NCI-H524 (cell line): ENCODE data around the gene BBS4.
"Not testable (repeated sequence)": the region's sequence is repeated elsewhere in the genome, so short reads cannot be mapped to it uniquely, and the experiment has no call there.

Experiments
- DNase-seq, 2 experiments: peaks; one replicate each; lab custom pipeline; 2025; lab: John Stamatoyannopoulos, UW

Gene BBS4

DNA sequence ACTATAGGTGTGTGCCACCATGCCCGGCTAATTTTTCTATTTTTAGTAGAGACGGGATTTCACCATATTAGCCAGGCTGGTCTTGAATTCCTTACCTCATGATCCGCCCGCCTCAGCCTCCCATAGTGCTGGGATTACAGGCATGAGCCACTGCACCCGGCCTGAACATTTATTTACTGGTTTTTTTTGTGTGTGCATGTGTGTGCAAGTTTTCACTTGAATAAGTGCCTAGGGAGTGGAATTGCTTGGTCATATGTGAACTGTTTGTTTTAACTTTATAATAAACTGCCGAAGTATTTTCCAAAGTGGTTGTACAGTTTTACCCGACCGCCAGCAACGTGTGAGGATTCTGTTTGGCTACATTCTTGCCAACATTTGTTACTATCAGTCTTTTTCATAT is 14.1 kb downstream of the BBS4 start:
- no peak for DNase-seq

DNA sequence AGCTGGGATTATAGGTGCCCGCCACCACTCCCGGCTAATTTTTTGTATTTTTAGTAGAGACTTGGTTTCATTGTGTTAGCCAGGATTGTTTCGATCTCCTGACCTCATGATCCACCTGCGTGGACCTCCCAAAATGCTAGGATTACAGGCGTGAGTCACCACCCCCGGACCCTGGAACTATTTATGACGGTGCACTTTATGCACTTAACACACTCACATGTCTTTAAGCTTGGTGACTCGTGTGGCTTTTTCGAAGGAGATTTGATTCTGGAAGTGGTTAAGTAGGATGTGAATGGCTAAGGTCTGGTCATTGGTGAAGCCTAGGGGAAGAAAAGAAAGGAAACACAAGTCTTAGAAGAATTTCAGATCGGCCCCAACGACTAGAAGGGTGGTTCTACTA is 20.3 kb downstream of the BBS4 start:
- no peak for DNase-seq

DNA sequence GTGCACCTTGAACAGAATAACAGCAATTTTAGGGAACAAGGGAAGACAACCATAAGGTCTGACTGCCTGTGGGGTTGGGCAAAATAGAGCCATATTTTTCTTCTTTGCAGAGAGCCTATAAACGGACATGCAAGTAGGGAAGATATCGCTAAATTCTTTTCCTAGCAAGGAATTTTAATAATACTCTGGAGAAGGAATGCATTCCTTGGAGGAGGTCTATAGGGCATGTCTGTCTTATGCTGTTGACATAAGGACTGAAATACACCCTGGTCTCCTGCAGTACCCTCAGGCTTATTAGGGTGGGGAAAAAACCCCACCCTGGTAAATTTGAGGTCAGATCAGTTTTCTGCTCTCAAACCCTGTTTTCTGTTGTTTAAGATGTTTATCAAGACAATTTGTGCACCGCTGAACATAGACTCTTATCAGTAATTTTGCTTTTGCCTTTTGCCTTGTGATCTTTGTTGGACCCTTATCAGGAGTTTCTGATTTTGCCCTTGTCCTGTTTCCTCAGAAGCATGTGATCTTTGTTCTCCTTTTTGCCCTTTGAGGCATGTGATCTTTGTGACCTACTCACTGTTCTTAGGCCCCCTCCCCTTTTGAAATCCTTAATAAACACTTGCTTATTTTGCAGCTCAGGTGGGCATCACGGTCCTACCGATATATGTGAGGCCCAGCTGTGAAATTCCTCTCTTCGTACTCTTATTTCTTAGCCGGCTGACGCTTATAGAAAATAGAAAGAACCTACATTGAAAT is 22.7 kb downstream of the BBS4 start:
- DNase-seq = not testable (repeated sequence)

DNA sequence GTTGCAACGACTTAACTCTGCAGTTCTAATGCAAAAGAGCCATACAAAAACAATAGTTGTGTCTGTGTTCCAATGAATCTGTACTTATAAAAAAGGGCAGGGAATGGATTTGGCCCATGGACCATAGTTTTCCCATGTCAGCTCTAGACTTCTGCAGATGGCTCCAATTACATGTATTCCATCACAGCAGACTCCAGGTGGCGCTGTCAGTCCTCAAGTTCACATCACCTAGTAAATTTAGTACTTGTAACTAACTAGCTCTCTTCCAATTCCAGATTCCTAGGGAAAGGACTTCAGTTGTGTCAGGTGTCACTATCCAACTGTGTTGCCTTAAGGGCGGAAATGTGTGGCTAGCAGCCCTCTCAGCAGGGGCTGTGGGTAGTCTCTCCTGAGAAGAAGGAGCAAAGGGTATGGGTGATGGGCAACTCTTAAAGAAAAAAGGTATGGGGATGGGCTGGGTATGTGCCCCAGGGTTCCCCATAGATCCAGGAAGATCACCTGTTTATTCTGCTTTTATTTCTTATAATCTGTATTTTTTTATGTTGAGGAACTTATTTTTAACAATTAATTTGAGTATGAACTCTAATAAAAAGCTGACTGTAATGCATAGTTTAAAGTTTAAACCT is 36.2 kb downstream of the BBS4 start:
- peak; percentile 45 to 76 for DNase-seq

DNA sequence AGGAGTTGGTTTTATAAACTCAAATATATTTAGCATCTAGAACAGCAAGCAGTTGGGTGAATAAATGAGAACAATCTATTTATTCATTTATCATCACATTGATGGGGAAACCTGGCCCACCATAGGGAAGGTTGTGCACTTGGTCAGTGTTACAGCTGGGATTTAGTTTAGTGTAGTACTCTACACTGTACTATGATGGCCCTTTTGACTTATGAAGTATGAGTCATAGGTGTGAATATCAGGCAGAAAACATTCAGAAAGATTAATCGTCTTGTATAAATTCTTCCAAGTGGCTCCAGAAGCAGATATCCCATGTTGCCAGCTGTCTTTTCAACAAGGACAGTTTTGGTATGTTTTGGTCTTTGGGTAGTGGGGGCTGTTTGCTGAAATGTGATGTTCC is 38.0 kb downstream of the BBS4 start:
- no peak for DNase-seq

DNA sequence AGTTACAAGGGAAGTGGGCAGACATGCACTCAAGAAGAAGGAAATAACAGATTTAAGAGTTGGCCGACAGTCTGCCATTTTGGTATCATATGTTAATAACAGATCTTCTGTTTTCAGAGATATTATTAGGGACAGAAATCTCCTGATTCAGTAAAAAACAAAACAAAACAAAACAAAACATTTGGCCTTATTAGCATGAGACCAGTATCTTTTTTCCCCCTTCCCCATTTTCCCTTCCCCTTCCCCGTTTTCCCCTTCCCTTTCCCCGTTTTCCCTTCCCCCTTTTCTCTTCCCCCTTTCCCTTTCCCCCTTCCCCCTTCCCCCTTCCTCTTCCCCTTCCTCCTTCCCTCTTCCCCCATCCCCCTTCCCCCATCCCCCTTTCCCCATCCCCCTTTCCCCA is 39.4 kb downstream of the BBS4 start:
- no peak for DNase-seq

DNA sequence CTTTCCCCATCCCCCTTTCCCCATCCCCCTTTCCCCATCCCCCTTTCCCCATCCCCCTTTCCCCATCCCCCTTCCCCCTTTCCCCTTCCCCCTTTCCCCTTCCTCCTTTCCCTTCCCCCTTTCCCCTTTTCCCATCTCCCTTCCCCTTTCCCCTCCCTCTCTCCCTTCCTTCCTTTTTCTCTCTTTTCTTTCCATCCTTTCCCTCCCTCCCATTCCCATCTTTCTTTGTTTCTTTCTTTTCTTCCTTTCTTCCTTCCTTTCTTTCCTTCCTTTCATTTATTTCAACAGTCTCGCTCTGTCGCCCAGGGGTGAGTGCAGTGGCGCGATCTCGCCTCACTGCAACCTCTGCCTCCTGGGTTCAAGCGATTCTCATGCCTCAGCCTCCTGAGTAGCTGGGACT is 39.8 kb downstream of the BBS4 start:
- not testable (repeated sequence) for DNase-seq

DNA sequence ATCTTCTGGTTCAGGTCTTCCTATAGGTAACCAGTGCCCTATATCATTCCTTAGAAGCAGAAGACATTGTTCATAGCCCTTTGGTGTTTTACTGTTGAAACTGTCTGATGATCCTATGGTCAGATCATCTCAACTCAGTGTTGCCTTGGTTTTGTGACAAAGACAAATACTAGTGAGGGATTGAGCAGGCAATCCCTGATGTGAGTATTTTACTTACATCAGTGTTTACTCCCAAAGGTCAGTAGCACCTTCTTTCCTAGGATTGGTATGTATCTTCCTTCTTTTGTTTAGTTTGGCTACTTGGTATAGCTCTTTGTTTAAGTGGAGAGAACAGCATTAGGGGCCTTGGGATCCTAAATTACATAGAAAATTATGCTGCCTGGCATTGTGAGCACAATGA is 41.1 kb downstream of the BBS4 start:
- DNase-seq = no peak

DNA sequence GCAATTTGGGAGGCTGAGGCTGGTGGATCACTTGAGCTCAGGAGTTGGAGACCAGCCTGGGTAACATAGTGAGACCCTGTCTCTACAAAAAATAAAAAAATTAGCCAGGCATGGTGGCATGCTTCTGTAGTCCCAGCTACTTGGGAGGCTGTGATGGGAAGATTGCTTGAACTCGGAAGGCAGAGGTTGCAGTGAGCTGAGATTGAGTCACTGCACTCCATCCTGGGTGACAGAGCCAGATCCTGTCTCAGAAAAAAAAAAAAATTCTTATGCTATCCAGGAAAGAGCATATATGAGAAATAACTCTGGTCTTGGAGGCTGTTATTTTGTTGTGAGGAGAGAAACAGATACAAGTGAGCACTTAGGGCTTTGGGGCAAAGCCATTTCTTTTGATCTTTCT is 42.2 kb downstream of the BBS4 start:
- not testable (repeated sequence) for DNase-seq

DNA sequence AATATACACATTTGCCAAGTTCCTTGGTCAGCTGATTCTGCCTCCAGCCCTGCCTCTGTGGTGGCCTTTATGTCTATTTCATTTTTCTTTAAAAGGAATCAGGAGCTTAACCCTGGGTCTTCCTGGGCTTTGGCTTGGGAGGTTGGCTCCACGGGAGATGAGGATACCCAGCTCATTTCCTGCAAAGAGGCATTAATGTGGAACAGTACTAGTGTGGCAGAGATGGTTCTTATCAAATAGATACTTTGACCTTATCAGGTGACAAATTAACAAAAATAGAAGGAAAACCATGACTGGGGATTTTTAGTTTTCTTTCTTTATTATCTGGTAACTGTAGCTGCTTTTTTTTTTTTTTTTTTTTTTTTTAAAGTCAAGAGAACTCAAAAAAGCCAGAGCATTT is 42.8 kb downstream of the BBS4 start:
- DNase-seq = no peak

DNA sequence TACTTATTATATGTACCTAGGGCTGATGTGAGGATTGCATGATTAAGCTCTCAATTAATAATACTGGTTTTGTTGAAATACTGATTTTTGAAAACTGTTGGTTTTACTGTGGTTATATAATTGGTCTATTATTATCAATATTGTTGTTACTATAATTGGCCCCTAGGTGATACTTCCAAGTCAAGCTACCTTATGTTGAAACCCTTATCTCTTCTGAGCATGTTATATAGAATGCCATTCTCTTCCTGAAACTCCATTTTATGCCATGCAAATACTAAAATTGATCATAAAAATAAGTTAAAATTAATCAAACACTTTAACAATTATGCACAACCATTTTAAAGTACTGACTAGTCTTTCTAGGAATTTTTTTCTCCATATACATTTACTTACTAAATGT is 46.1 kb downstream of the BBS4 start:
- DNase-seq = no peak

DNA sequence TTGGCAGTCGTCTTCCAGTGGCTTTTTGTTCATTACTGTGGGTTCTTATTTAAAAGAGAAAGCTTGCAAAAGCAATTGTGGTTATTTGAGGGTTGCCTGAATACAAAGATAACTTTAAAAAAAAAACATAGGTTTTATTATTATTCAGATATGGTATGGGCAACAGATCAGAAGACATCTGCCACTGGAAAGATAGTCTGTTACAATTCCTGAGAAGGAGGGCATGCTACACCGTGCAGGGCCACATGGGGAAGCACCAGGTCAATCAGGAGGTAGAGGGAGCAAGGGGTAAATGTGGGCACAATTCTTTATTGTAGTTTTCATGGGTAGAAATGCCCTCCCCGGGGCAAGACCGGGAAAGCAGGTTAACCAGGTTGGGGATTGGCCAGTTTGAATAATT is 46.5 kb downstream of the BBS4 start:
- no peak for DNase-seq

DNA sequence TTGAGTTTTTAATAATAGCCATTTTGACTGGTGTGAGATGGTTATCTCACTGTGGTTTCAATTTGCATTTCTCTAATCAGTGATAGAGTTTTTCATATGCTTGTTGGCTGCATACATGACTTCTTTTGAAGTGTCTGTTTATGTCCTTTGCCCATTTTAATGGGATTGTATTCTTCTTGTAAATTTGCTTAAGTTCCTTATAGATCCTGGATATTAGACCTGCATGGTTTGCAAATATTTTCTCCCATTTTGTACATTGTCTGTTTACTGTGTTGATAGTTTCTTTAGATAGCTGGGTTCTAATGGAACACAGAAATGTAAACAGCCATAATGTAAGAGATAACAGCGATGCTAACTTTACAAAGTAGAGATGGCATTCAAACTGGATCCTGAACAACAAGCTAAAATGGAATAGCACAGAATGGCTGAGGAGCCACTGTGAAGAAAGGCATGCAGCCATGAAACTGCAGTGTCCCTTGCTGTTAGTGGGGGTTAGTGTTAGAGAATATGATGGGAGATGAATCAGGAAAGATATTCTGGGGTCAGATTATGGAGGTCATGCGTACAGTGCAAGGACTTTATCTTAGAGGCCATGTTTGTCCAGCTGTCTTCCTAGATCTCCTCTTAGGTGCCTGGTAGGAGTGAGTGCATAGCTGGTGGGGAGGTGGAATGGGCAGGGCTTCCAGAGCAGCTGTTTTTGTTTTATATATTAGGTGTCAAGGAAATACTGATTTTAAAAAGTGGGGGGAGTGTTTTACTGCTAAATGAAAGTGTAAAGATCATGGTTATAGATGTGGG is 48.1 kb downstream of the BBS4 start:
- no peak for DNase-seq

DNA sequence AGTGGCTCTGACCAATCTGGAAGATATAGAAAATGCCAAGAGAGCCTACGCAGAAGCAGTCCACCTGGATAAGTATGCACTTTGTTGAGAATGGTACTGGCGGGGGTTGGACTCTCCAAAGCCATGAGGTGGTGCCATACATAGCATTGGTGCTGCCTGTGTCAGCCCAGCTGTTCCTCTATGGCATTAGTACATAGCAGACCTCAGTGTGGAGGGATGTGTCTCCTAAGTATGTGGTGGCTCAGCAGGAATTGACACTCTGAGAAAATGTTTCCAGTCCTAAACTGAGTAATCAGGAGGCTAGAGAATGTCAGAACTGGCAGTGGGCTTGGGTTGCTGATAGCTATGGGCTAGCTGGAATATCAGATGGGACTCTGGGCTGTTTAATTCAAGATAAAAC is 49.1 kb downstream of the BBS4 start:
- no peak for DNase-seq

DNA sequence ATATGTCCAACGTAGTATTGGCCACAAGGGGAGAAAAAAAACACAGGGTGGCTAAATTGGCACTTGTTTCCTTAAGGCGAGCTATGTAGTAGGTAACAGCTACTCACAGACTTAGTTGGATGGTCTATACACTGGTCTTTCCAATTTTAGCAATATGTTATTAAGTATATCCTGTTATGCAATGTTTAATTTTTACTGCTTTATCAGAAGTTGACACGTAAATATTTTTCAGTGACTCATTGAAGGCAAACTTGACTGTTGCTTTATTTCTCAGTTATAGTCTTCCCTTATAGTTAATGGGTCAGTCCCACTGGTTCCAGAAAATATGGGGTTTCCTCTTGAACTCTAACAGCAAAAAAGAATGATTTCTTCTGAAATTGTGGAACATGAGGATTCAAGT is 51.1 kb downstream of the BBS4 start:
- DNase-seq = no peak

DNA sequence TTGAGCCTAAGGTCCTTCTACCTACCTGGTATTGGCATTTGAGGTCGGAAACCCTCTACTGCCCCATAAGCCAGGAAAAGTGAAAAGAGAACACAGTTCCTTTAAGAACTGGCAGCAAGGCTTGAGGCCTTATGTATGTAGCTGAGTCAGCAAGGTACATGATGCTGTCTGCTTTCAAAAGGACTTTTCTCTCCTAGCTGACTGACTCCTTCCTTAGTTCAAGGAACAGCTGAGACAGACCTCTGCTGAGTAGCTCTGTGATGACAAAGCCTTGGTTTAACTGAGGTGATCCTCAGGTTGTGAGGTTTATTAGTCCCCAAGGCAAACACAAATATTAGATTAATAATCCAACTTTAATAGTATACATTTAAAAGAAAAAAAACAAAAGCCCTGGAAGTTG is 51.7 kb downstream of the BBS4 start:
- no peak for DNase-seq

DNA sequence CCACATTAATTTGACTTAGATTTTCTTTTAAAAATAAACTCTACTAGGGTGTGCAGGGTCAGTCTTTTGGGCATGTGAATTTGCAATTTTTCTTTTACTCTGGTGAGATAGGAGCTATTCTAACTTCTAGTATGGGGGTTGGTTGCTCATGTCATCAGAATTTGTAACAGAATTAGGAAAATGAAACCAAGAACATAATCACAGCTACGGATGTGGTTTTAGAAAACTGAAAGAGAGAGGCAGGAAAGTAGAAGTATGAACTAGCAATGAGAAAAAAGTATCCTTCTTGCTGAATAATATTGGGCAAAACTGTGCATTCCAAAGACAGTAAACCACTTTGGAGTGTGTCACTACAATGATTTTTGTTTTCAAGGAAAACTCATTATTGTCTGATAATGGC is 54.2 kb downstream of the BBS4 start:
- no peak for DNase-seq

DNA sequence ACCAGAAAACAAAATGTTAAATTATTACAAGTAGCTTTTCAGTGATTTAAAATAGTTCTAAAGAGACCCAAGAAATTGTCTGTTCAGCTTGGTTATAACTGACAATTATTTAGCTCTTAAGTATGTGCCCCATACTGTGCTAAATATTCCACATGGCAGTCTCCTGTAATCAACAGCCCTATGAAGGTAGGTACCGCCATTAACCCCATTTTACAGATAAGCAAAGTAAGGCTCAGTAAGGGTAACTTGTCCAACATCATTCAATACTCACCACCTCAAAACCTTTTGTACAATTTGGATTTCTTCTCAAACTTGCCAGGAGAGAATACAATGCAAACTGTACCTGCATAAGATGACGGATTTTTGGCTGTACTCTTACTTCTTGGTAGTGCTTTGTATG is 63.7 kb downstream of the BBS4 start:
- DNase-seq = no peak

DNA sequence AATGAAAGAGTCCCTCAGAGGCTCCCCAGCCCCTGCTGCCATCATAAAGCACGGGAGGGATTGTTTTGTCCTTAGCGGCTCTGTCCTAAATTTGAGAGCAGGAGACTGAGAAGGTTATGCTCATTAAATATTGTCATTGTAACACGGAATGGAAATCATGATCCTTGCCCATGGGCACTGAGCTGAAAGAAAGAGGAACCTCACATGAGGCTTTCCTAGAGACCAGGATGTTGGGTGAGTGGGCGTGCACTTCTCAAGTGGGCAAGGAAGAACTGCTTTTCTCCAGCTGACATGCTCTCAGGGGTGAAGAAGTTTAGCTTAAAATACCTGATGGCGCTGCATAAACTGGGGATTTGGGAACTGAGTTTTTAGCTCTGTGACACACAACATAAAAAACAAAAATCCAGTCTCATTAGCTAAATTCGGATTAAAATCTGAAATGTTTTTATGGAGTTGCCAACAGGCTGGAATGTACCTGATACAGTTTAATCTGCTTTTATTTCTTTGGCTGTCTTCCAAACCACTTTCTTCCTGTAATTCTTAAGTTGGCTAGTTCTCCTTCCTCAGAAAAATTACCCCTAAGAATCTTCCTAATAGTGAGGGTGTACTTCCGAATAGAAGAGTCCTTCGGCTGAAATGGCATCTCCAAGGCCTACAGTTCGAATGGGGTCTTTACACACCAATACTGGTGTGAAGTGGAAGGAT is 65.9 kb downstream of the BBS4 start:
- no peak for DNase-seq

DNA sequence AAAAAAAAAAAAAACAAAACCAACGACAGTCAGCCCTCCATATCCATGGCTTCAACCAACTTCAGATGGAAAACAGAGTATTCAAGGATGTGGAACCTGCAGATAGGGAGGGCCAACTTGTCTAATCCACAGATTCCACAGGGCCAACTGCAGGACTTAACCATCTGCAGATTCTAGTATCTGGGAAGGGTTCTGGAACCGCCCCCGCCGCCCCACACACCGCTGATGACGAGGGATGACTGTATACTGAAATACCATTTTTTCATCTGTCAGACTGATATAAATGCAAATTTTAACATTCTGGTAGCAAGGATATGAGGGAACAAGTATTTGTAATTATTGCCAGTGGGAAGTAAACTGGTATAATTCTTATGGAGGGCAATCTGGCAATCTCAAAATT is 68.1 kb downstream of the BBS4 start:
- DNase-seq = no peak

DNA sequence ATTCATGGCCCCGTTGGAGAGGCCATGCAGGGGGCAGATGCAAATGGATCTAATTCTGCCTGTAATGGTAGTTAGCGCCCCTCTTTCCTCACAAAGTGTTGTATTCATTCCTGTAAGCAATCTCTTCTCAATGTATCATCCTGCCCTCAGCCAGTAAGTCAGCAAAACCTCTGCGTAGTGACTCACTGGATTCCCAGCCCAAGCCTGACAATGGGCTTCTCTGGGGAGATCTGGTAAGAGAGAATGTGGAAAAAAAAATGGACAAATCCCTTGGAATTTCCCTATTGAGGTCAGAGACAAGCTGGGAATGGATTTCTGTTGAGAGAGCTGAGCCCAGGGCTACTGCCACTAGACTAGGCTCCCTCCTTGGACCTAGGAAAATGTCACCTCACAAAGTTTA is 72.2 kb downstream of the BBS4 start:
- DNase-seq = no peak

DNA sequence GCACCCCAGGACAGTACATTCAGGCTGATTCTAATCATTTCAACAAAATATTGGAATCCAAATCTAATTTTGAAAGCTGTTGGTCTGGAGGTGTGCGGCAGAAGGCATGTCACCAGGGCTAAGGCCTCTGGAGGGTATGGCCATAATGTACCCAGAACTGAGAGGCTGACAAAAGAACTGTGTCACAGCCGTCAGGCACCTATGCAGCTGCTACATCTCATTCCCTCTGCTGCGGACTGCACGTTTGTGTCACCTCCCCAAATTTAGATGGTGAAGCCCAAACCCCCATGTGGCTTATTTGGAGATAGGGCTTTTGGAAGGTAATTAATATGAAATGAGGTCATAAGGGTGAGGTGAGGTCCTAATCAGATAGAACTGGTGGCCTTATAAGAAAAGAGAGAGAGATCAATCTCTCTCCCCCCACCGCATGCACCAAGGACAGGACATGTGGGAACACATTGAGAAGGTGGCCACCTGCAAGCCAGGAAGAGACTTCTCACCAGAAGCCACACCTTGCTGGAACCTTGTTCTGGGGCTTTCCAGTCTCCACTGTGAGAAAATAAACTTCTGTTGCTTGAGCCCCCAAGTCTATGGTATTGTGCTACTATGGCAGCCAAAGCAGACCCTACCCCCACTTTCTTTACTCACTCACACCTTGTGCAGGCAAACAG is 74.7 kb downstream of the BBS4 start:
- no peak for DNase-seq
